ENCODE measurements around the gene PRRC2B.

The PRRC2B gene

GRCh38 chr9:131433302-131433854 lies 39.5 kb downstream of the PRRC2B start:
- WGBS (ENCODE audit: extremely low coverage, insufficient coverage, insufficient read length), result no CpG with 5 or more reads among the region's 3 CpGs
- H3K4me1 ChIP-seq (ENCODE audit: control insufficient read depth in 1 of 2, insufficient read depth in 2 of 2, low read length in 2 of 2), result peaks cover 9 to 12% of the 10 kb centered on the region in 2 experiments
- H2AK5ac ChIP-seq (ENCODE audit: low read length), result no peak overlapping the region
- H3K36me3 ChIP-seq (ENCODE audit: control insufficient read depth in 1 of 2, insufficient read depth in 2 of 2, low read length in 2 of 2), result peaks cover 42 to 60% of the 10 kb centered on the region in 2 experiments
- H4K12ac ChIP-seq (ENCODE audit: low read depth, low read length), result no peak overlapping the region
- no peak overlapping the region for H2AFZ ChIP-seq (ENCODE audit: insufficient read depth, low read length, poor library complexity)
- H3K27ac ChIP-seq (ENCODE audit: low read depth, low read length), result peak overlapping the region; percentile 1
- H3K4ac ChIP-seq (ENCODE audit: low read depth, low read length), result peak overlapping the region; percentile 28
- H3K9ac ChIP-seq (ENCODE audit: low read length), result no peak overlapping the region
- no peaks in the 10 kb centered on the region for H3K79me1 ChIP-seq (ENCODE audit: low read length)
- no peak overlapping the region for H4K8ac ChIP-seq (ENCODE audit: low read depth, low read length)
- H3K9me3 ChIP-seq (ENCODE audit: insufficient read depth, low read depth, low read length), result no peaks in the 10 kb centered on the region
- no peak overlapping the region for H2BK5ac ChIP-seq (ENCODE audit: low read depth, low read length, poor library complexity)
- peak overlapping the region; percentile 3 for H3K4me2 ChIP-seq (ENCODE audit: low read length)
- DNase-seq, result no peak
- H4K91ac ChIP-seq (ENCODE audit: low read depth, low read length), result no peak overlapping the region
- no peak overlapping the region for H2BK120ac ChIP-seq (ENCODE audit: insufficient read depth, low read length, poor library complexity)
- no peak overlapping the region for H3K23ac ChIP-seq (ENCODE audit: low read length)
- H3K4me3 ChIP-seq (ENCODE audit: low read depth, low read length), result no peak overlapping the region
- H3K18ac ChIP-seq (ENCODE audit: low read length), result no peak overlapping the region
- no peak overlapping the region for H3K14ac ChIP-seq (ENCODE audit: low read length)
- no peak overlapping the region for H2BK12ac ChIP-seq (ENCODE audit: low read length)
- H3K27me3 ChIP-seq (ENCODE audit: insufficient read depth, low read length), result no peaks in the 10 kb centered on the region
- H3K79me2 ChIP-seq (ENCODE audit: control insufficient read depth, insufficient read depth, low read length, poor library complexity), result peaks cover 12% of the 10 kb centered on the region

GRCh38 chr9:131434673-131435072 lies 40.8 kb downstream of the PRRC2B start:
- H3K27ac ChIP-seq (ENCODE audit: low read depth, low read length), result no peak overlapping the region
- no peak overlapping the region for H3K4ac ChIP-seq (ENCODE audit: low read depth, low read length)
- H2AFZ ChIP-seq (ENCODE audit: insufficient read depth, low read length, poor library complexity), result no peak overlapping the region
- H4K12ac ChIP-seq (ENCODE audit: low read depth, low read length), result no peak overlapping the region
- H3K9ac ChIP-seq (ENCODE audit: low read length), result no peak overlapping the region
- DNase-seq, result no peak
- H2BK120ac ChIP-seq (ENCODE audit: insufficient read depth, low read length, poor library complexity), result no peak overlapping the region
- H3K4me1 ChIP-seq (ENCODE audit: control insufficient read depth in 1 of 2, insufficient read depth in 2 of 2, low read length in 2 of 2), result peaks cover 8 to 9% of the 10 kb centered on the region in 2 experiments
- WGBS (ENCODE audit: extremely low coverage, insufficient coverage, insufficient read length), result no CpG with 5 or more reads among the region's 7 CpGs
- no peaks in the 10 kb centered on the region for H3K27me3 ChIP-seq (ENCODE audit: insufficient read depth, low read length)
- H3K79me1 ChIP-seq (ENCODE audit: low read length), result no peaks in the 10 kb centered on the region
- peaks cover 54 to 73% of the 10 kb centered on the region in 2 experiments for H3K36me3 ChIP-seq (ENCODE audit: control insufficient read depth in 1 of 2, insufficient read depth in 2 of 2, low read length in 2 of 2)
- no peak overlapping the region for H3K4me3 ChIP-seq (ENCODE audit: low read depth, low read length)
- no peak overlapping the region for H3K23ac ChIP-seq (ENCODE audit: low read length)
- no peak overlapping the region for H3K14ac ChIP-seq (ENCODE audit: low read length)
- H2BK12ac ChIP-seq (ENCODE audit: low read length), result no peak overlapping the region
- no peak overlapping the region for H2BK5ac ChIP-seq (ENCODE audit: low read depth, low read length, poor library complexity)
- H3K18ac ChIP-seq (ENCODE audit: low read length), result no peak overlapping the region
- H3K79me2 ChIP-seq (ENCODE audit: control insufficient read depth, insufficient read depth, low read length, poor library complexity), result peaks cover 3% of the 10 kb centered on the region
- H3K9me3 ChIP-seq (ENCODE audit: insufficient read depth, low read depth, low read length), result no peaks in the 10 kb centered on the region
- H3K4me2 ChIP-seq (ENCODE audit: low read length), result no peak overlapping the region
- no peak overlapping the region for H4K91ac ChIP-seq (ENCODE audit: low read depth, low read length)
- H2AK5ac ChIP-seq (ENCODE audit: low read length), result no peak overlapping the region
- H4K8ac ChIP-seq (ENCODE audit: low read depth, low read length), result no peak overlapping the region

GRCh38 chr9:131436376-131436775 lies 42.5 kb downstream of the PRRC2B start:
- no CpG with 5 or more reads among the region's 12 CpGs for WGBS (ENCODE audit: extremely low coverage, insufficient coverage, insufficient read length)

GRCh38 chr9:131436865-131437271 lies 43.0 kb downstream of the PRRC2B start:
- WGBS (ENCODE audit: extremely low coverage, insufficient coverage, insufficient read length), result no CpG with 5 or more reads among the region's 8 CpGs
- Histone ChIP-seq H2BK120ac (ENCODE audit: insufficient read depth, low read length, poor library complexity) (no peak overlapping the region), H3K4me3 (ENCODE audit: low read depth, low read length) (no peak overlapping the region), H3K79me2 (ENCODE audit: control insufficient read depth, insufficient read depth, low read length, poor library complexity) (peaks cover 2% of the 10 kb centered on the region), H4K12ac (ENCODE audit: low read depth, low read length) (no peak overlapping the region), H3K23ac (ENCODE audit: low read length) (no peak overlapping the region), H3K4me2 (ENCODE audit: low read length) (no peak overlapping the region), H4K91ac (ENCODE audit: low read depth, low read length) (no peak overlapping the region), H3K4ac (ENCODE audit: low read depth, low read length) (peak overlapping the region; percentile 15), H3K14ac (ENCODE audit: low read length) (no peak overlapping the region), H2AFZ (ENCODE audit: insufficient read depth, low read length, poor library complexity) (no peak overlapping the region), H3K27me3 (ENCODE audit: insufficient read depth, low read length) (no peaks in the 10 kb centered on the region), H4K8ac (ENCODE audit: low read depth, low read length) (no peak overlapping the region), H2AK5ac (ENCODE audit: low read length) (no peak overlapping the region), H2BK12ac (ENCODE audit: low read length) (no peak overlapping the region), H3K36me3 (ENCODE audit: control insufficient read depth in 1 of 2, insufficient read depth in 2 of 2, low read length in 2 of 2) (peaks cover 57 to 80% of the 10 kb centered on the region in 2 experiments), H2BK5ac (ENCODE audit: low read depth, low read length, poor library complexity) (no peak overlapping the region), H3K4me1 (ENCODE audit: control insufficient read depth in 1 of 2, insufficient read depth in 2 of 2, low read length in 2 of 2) (peaks cover 8 to 9% of the 10 kb centered on the region in 2 experiments), H3K27ac (ENCODE audit: low read depth, low read length) (no peak overlapping the region), H3K9me3 (ENCODE audit: insufficient read depth, low read depth, low read length) (no peaks in the 10 kb centered on the region), H3K79me1 (ENCODE audit: low read length) (no peaks in the 10 kb centered on the region), H3K9ac (ENCODE audit: low read length) (no peak overlapping the region), H3K18ac (ENCODE audit: low read length) (no peak overlapping the region)
- DNase-seq, result no peak

More at GRCh38 chr9:131436376-131436775, 42.5 kb downstream of the PRRC2B start:
- no peak overlapping the region for H4K12ac ChIP-seq (ENCODE audit: low read depth, low read length)
- H2BK5ac ChIP-seq (ENCODE audit: low read depth, low read length, poor library complexity), result no peak overlapping the region
- H3K14ac ChIP-seq (ENCODE audit: low read length), result no peak overlapping the region
- no peaks in the 10 kb centered on the region for H3K79me1 ChIP-seq (ENCODE audit: low read length)
- H3K9ac ChIP-seq (ENCODE audit: low read length), result no peak overlapping the region
- H2BK12ac ChIP-seq (ENCODE audit: low read length), result no peak overlapping the region
- no peak for DNase-seq
- no peaks in the 10 kb centered on the region for H3K27me3 ChIP-seq (ENCODE audit: insufficient read depth, low read length)
- peaks cover 53 to 77% of the 10 kb centered on the region in 2 experiments for H3K36me3 ChIP-seq (ENCODE audit: control insufficient read depth in 1 of 2, insufficient read depth in 2 of 2, low read length in 2 of 2)
- H3K9me3 ChIP-seq (ENCODE audit: insufficient read depth, low read depth, low read length), result no peaks in the 10 kb centered on the region
- no peak overlapping the region for H2AFZ ChIP-seq (ENCODE audit: insufficient read depth, low read length, poor library complexity)
- no peak overlapping the region for H2BK120ac ChIP-seq (ENCODE audit: insufficient read depth, low read length, poor library complexity)
- H3K4ac ChIP-seq (ENCODE audit: low read depth, low read length), result peak overlapping the region; percentile 4
- H4K8ac ChIP-seq (ENCODE audit: low read depth, low read length), result no peak overlapping the region
- H3K4me2 ChIP-seq (ENCODE audit: low read length), result no peak overlapping the region
- no peak overlapping the region for H3K27ac ChIP-seq (ENCODE audit: low read depth, low read length)
- H3K23ac ChIP-seq (ENCODE audit: low read length), result no peak overlapping the region
- no peak overlapping the region for H3K18ac ChIP-seq (ENCODE audit: low read length)
- peaks cover 8 to 9% of the 10 kb centered on the region in 2 experiments for H3K4me1 ChIP-seq (ENCODE audit: control insufficient read depth in 1 of 2, insufficient read depth in 2 of 2, low read length in 2 of 2)
- no peak overlapping the region for H2AK5ac ChIP-seq (ENCODE audit: low read length)
- H3K4me3 ChIP-seq (ENCODE audit: low read depth, low read length), result no peak overlapping the region
- H3K79me2 ChIP-seq (ENCODE audit: control insufficient read depth, insufficient read depth, low read length, poor library complexity), result peaks cover 2% of the 10 kb centered on the region
- no peak overlapping the region for H4K91ac ChIP-seq (ENCODE audit: low read depth, low read length)
